ENCODE data around the gene RMND5A.

The RMND5A gene

DNA sequence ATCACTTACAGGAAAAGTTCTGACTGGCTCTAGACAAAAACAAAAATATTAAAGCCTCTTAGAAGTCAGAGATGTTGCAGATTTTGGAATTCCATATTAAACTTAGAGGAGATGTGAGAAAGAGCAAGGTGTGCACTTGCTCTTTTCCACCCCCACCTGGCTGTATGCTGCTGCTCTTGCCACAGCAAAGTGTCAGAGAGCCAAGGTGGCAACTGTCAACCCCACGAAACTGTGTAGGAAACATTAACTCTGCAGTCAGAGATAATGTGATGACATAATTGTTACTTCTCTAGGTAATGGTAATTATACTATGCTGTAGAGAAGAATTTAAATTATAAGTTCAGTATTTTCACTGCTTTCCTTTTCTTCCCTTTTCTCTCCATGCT is 45.2 kb downstream of the RMND5A start:
- no peak for DNase-seq (ENCODE audit: low read depth)

DNA sequence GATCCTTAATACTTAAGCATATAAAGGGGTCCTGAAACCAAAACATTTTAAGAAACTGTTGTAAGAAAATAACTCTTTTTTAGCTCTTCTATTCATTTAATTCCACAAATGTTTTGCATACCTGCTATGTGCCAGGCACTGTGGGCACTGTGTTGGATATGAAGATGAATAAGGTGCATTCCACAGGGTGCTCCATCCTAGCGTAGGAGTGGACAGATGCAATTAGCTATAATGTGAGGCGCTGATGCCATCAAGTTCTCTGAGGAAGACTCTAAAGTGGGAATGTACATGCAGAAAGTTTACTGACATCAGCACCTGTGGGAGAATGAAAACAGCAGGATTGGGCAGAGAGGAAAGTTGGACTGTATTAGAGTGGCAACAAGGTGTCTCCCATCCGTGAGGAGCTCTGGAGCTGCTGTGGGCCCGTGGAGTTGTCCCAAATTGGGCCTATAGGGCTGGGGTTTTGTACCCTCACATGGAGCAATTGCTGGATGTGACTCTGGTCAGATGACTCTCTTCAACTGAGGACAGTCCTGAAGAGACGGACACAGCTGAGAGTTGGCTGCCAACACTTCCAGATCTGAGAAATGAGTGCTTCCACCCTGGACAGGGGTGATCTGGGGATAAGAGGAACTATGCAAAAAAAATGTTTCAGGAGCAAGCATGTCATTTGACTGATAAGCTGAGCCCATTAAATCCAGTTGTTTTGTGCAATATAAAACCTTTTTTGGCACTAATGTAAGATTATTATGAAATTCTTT is 48.3 kb downstream of the RMND5A start:
- no peak for DNase-seq (ENCODE audit: low read depth)

DNA sequence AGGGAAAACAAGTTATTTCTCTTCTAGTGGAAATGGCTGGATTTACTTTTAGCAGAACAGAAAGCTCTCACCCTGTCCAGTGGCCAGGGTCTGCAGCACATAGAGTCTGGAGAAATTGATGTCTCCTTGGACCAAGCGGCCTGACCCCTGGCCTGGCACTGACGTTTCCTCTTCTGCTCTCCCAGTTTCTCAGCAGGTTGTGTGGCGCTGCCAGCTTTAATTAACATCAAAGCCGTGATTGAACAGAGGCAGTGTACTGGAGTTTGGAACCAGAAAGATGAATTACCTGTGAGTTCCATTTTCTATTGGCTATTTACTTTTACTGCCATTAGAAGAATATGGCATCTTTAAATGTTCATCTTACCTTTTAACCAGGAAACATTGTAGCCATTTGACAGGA is 49.7 kb downstream of the RMND5A start:
- no peak for DNase-seq (ENCODE audit: low read depth)

DNA sequence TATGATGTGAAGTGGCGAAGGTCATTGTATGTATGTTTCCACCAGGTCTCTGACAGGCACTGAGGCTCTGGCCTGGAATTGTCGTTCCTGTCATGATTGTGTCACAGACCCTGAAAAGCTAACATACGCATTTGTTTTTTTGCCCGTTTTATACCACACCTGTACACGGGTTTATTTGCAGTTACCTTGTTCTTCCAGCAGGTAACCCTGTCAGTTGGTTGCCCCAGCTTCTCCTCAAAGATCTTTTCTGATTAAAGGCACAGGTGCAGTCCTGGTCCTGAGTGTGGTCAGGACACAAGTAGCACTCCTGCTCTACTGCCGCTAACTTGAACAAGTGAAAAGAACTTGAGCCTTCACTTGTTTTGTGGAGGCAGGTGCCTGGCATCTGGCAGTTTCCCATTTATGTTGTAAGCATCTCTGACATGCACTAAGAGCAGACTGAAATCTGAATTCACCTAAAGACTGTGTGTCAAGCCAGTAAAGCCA is 50.8 kb downstream of the RMND5A start:
- DNase-seq (ENCODE audit: low read depth): no peak

DNA sequence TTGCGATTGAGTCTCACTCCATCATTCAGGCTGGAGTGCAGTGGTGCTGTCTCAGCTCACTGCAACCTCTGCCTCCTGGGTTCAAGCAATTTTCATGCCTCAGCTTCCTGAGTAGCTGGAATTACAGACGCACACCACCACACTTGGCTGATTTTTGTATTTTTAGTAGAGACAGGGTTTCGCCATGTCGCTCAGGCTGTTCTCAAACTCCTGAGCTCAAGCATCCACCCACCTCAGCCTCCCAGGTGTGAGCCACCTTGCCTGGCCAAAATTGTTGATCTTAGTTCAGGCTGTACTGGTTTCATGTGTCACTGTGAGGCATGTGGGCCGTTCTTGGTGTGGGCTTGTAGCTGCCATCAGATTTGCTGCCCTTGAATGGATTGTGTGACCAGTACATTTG is 52.5 kb downstream of the RMND5A start:
- no peak for DNase-seq (ENCODE audit: low read depth)

DNA sequence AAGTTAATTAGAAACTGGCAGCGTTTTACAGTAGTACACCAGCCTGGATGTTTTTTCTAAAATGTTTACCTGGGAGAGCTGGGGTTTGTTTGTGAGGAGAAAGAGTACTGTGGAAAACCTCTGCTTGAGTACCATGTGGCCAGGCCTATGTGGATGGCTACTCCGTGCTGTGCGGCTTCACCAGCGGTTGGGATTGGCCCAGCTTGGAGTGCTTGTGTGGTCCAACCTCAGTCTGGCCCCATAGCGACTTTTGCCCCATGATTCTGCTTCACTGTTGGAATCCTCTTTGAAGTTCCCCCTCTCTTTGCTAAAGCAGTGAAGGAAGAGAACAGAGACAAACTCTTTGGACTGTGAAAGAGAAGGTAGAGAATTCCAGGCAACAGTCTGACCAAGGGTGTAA is 54.8 kb downstream of the RMND5A start:
- no peak for DNase-seq (ENCODE audit: low read depth)

DNA sequence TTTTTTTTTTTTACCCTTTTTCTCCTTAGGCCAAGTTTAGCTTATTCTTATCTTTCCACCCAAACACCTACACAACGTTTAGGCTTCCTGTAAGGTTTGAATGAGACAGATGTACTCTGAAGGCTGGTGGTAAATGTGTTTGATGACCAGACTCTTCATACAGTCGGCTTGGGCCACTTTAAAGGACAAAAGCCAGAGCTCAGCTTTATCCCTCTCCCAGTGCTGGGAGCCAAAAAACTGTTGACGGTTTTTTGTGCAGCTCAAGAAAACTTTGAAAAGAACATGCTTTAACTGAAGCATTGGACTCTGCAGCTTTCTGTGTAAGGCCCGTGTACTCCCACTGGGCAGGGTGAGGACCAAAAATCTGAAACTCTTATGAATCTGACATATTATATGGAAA is 55.2 kb downstream of the RMND5A start:
- no peak for DNase-seq (ENCODE audit: low read depth)

DNA sequence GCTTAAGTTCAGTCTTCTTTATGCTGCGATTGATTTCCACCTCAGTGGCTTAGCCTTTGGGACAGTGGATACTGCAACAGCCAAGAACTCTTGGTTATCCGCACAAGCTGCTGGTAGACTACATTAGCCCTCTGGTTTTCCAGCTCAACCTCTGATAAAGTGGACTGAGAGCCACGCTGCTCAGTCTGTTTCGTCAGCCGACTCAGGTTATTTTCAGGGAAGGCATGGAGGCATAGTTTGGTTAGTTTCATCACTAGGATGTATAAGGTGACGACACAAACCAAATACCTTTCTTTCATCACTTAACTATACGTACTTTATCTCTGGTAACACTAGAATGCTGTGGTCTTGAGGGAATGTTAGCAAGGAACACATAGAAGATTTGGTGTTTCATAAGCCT is 56.4 kb downstream of the RMND5A start:
- DNase-seq (ENCODE audit: low read depth): no peak

DNA sequence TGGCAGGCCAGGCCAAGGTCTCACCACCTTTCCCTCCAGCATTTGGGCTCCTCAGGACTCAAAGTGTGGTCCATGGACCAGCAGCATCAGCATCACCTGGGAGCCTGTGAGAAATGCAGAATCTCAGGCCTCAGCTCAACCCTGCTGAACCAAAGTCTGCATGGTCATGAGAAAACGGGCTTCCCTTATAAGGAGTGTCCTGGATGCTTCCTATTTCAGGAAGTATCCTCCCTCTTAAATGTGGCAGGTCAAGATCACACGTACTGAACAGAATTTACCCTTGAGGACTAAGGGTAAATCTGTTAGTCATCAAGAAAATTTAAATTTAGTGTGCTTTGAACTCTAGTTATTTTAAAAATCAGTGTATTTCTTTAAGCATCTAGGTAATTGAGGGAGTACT is 58.9 kb downstream of the RMND5A start:
- no peak for DNase-seq (ENCODE audit: low read depth)

DNA sequence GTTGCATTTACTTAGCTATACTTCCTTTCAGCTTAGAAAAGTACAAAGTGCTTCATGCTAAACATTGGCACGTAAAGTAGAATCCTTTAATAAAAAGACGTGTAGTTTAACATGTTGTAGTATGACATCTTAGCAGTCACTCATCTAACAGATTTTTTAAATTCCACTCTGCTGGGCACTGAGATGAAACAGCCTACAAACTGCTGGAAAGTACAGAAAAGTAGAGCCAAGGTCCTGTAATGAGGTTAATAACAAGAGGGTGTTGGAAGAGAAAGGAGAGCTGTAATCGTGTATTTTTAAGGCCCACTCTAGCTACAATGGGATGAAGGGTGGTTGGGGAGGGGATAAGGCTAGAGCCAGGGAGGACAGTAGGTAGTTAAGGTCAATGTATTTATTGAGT is 59.9 kb downstream of the RMND5A start:
- DNase-seq (ENCODE audit: low read depth): no peak

DNA sequence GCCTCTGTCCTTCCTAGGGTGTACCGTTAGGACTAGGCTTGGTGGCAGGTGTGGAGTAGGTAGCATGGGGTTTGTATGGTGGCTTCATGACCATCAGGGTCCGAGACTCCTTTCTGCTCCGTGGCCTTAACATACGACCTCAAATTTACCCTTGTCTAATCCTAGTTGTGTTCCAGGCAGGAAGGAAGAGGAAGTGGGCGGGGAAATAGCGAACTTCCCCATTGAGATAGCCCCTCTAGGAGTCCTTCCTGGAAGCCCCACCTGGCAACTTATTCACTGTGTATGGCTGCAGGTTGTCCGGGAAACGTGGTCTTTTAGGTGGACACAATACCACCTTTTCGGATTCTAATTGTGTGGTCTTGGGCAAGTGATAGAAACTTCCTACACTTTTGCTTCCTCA is 61.3 kb downstream of the RMND5A start:
- no peak for DNase-seq (ENCODE audit: low read depth)

DNA sequence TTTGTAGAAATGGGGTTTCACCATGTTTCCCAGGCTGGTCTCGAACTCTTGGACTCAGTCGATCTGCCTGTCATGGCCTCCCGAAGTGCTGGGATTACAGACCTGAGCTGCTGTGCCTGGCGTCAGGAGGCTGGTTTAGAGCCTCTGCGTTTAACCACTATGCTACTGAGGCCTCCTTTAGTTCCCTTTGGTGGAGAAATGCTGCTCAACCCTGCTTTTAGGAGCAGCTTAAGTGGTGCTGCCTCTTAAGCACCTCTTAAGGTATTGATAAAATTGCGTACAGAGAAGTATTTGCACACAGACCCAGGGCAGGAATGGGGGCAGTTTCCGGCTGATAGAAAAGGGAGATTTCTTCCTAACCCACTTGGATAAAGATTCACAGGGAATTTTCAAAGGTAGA is 62.7 kb downstream of the RMND5A start:
- no peak for DNase-seq (ENCODE audit: low read depth)

DNA sequence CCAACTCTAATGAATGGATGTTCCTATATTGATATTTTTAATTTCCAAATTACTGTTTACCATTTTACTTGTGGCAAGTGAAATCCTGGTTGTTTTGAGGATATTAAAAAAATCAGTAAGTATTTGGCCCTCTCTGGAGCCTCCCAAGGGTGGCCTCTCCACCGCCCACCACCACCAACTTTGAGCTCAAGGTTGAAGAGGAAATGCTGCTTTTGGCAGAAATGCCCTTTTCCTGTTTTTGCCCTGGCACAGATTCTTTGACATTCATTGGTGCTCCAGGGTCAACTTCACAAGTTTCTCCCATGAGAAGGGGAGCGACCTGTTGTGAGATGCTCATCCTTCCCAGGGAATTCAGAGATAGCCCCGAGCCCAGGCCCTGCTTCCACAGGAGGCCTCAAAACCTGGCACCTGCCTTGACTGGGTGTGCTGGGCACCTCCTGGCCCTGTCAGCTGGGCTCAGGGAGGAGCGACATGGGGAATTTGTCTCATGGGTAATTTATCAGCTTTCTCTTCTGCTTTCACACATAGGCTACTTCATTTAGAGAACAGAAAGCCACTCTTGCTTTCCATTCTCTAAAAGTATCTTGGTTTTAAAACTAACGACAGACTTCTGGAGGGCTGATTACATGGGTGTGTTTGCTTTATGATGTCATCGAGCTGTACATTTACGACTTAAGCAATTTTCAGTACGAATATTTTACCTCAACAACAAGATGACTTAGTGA is 63.7 kb downstream of the RMND5A start:
- DNase-seq (ENCODE audit: low read depth): no peak

DNA sequence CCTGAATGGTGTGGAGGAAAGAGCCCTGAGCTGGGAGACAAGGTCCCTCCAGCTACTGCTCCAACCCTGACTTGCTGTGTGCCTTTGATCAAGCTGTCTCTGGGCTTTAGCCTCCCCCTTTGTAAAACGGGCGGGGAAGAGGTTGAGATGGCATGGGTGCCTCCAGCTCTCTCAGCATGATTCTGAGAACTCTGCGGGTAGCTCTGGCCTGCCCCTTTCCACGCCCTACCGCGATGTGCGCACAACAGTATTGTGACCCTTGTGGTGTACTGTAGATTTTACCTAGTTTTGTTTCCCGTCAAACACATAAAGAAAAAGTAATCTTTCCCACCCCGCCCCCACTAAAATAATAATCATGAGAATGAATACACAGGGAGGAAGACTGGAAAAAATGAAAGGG is 65.4 kb downstream of the RMND5A start:
- no peak for DNase-seq (ENCODE audit: low read depth)

DNA sequence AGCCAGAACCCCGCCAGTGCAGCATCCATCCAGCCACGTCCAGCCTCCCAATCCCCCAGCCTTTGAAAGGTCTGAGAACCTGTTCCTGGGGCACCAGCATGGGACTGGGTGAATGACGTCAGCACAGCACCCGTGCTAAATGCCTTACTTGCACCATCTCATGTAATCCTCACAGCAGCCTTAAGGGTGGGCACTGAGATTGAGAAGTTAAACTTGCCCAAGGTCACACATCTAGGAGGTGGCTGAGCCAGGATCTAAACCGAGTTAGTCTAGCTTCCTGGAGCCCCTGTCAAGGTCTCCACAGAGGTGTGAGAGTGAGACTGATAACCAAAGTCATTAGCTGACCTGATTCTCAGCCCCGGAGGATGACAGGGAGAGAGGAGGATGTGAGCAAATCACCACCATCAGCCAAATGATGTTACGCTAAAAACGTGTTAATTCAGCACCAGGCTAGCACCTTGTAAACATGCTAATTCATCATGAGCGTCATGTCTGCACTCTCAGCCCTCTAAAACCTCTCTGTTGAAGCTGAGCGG is 66.0 kb downstream of the RMND5A start:
- no peak for DNase-seq (ENCODE audit: low read depth)

DNA sequence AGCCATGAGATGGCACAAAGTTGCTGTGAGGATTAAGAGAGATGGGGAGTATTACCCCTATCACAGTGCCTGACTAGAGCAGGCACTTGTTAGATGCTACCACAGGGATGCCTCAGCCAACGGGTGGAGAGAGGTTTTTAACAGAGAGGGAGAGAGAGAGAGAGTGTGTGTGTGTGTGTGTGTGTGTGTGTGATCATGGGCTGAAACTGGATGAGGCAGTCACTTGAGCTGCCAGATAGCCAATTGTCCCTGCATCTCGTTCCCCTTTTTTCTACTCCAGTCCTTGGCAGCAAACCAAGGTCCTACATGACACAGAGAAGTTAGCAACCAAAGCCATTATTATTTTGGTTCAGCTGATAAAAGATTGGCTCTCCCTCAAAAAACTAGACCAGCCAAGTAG is 67.6 kb downstream of the RMND5A start:
- no peak for DNase-seq (ENCODE audit: low read depth)

DNA sequence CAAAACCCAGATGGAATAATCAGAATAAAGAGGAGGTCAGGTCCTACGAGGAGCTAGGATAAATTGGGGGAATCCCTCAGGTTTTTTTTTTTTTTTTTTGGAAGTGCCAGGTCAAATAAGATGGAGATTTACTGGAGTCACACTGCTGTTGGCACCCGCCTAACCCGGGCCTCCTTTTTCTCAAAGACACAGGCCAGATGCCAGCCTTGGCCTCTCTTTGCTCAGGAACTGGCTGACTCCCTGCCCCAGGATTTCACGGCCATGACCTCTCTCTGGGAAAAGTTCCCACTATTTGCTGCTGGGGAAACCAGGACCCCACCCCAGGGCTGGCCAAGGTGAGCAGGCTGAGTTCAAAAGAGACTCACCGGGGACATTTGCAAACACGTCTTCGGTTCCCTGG is 68.1 kb downstream of the RMND5A start:
- no peak for DNase-seq (ENCODE audit: low read depth)

DNA sequence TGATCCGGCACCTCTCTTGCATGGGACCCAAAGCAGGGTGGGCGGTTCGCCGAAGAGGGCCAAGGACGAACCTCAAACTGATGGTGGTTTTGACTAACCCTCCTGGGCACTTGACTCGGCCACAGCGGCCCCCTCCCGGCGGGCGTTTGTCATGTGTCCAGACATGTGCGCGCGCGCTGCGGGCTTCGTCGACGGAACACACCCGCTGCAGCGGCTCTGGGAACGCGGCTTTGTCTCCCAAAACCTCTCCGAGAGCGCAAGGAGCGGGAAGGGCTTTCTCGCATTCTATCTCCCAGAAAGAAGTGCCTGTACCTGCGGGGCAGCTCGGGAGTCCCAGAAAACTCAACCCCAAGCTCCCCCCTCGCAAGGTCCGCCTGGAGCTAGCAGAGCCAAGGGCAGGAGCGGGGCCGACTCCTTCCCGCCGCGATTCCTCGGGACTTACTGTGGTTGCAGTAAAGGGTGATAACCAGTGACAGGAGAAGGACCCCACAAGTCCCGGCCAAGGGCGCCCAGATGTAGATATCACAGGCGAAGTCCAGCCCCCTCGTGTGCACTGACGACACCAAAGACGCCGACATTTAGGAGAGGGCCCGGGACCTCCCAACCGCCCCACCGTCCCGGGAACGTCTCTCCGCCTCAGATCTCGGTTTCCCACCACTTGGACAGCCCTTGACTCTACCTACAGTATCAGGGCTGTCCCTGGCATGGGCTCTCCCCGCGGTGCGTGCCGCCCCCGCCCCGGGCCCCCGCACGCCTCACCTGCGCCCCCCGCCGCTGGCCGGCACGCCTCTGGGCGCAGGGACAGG is 69.0 kb downstream of the RMND5A start:
- DNase-seq (ENCODE audit: low read depth): no peak

DNA sequence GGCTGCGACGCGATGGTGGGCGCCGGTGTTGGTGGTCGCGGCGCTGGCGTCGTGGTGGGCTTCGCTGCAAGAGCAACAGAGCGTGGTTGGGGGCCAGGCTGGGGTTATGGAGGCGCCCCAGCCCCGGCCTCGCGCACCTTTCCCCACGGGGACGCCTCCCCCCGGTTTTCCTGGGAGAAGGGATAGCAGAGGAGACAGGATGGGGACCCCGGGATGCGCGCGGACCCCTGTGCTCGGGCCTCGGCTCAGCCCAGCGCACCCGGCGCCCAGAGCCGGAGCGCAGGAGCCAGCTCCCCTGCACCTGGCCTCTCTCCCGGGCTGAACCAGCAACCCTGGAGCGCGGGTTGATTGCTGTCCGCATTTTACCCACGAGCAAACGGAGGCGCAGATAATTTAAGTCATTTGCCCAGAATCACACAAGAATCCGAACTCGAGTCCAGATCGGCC is 69.6 kb downstream of the RMND5A start:
- DNase-seq (ENCODE audit: low read depth): no peak

DNA sequence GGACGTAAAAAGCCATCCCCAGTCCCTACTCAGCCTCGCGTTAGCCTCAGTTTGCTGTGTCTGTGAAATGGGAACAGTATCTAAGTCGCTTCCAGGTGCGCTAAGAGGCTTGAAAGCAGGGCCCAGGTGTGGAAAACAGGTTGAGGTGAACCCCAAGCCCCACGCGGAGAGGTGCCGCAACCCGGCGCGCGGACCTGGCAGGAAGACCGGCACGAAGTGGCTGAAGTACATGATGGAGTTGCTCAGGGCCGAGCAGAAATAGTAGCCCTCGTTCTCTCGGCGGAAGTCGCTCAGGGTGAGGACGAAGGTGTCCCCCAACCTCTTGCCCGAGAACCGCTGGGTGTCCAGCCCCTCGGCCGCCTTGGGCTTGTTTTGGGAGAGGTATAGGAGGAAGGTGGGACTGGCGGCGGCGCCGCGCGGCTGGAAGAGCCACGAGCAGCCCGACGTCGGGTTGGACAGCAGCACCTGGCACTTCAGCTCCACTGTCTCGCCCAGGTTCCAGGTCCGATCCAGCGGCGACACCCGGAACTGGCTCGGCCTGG is 70.1 kb downstream of the RMND5A start:
- DNase-seq (ENCODE audit: low read depth): no peak

DNA sequence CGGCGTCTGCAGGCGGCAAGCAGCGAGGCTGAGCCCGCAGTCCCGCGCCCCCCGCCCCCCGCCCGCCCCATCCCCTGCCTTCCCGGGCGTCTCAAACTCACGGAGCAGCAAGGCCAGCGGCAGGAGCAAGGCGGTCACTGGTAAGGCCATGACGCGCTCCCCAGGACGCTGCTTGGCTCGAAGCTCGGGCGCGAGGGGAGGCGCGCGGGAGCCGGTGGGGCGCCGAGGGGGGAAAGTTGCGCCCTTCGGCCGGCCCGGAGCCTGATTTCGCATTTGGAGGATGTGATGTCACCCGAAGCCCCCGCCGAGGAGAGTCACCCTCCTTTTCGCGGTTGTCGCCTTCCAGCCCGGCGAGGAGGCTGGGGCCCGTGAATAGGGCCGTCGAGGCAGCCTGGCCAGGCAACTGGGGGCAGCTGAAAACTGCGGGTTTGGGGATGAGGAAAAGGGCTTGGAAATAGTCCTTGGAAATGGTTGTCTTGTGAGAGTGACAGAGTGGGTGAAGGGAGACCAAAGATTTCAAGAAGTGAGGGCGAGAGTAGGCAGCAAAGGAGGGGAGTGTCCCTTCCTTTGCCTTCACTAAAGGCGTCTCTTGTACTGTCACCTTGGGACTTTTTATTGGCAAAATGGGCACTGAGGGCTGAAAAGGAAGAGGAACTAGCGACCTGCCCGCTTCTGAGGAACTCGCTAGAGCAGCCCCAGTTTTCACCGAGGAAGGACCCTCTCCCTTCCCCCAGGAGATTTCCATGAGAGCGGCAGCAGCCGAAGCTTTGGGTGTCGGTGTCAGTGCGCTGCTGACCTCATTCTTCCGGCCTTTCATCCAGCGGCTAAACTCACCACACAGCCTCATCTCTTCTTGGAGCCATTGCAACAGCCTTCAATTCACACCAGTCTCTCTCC is 70.8 kb downstream of the RMND5A start, which contains the start of gene CD8A:
Gene CD8A (minus strand): TSS at position 238 of the 897 bp plus-strand sequence. CDS start 88 bp downstream, at position 150.
- DNase-seq (ENCODE audit: low read depth): no peak

All from T follicular helper cell (primary cell).